Measurements from ENCODE around the gene CABLES1. TPM values are rescaled to one million over a fixed set of nuclear protein-coding genes. Genes with fewer than 3 reads are reported as not detected.

CABLES1 gene
- total and polyA plus RNA-seq, 2 of the 8 experiments (the other 6 are each of a cell fraction or from before 2014, with no cell fraction given) = 9.2 to 26.4 TPM

DNA sequence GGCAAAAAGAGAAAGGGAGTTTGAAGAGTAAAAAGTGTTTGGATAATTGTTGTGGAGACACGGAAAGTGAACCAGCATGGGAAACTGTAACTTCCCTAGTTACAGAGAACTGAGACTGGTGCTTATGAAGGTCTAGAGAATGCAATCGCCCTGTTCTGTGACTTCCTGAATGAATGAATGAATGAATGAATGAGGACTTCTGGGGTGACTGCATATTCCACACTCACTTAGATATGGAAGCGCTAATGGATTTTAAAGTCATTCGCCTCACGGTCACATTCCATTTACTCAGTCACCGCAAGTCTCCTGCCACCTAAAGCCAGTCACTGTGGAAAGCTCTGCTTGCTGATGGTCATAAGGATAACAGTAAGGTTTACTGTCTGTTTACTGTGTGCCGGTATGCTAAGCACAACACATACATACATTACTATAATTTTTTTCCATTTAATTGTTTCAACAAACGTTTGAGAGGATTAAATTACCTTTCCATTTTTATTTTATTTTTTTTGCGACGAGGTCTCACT lies 138.2 kb downstream of the CABLES1 start (continued):
- TF ChIP-seq JUN (IDR thresholded peaks at IDR 0.05; ENCODE audit: low read depth, low read length) (no peak), SIX5 (IDR thresholded peaks at IDR 0.05; ENCODE audit: low read depth, low read length) (no peak)
